ENCODE results near the gene FAM117A.
A peak's percentile ranks its signal among the peaks of the same experiment; 100 is the strongest.
"Not testable (repeated sequence)": the region's sequence is repeated elsewhere in the genome, so short reads cannot be mapped to it uniquely, and the experiment has no call there.

The FAM117A gene

GRCh38 chr17:49739641-49740271 is 24.2 kb downstream of the FAM117A start:
- FAIRE-seq: no peak

- no peak for FAIRE-seq
These were observed 25.3 kb downstream of the FAM117A start for GRCh38 chr17:49738456-49739163.

- no peak for FAIRE-seq
These were observed 29.1 kb downstream of the FAM117A start for GRCh38 chr17:49734515-49735490.

- FAIRE-seq: no peak
These were observed 32.5 kb downstream of the FAM117A start for GRCh38 chr17:49731435-49731831.

DNA sequence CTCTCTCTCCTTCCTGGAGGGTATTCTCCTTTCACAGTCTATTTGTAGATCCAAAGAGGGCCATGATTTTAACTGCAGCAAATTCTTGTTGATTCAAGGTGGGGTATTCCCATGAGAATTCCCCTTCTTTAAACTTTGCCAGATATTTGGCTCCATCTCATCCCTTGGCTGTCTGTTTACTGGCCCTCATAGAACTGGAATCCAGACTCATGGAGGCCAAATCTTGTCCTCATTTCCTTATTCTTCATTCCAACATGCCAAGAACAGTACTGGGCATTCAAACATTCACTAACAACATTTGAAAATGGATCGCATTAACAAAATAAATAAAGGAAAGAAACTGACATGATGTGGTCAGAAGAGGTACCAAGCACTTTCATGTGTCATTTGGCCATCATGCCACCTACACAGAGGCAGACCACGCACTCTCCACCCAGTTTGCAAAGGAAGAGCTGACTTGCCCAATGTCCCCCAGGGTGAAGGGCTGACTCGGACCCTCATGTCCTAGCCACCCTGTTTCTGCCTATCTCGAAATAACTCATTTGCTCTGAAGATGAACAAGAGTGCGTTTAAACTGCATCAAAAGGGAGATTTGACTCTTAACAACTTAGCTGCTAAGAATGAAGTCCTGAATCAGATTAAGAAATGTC is 33.0 kb downstream of the FAM117A start:
- FAIRE-seq: no peak

GRCh38 chr17:49730078-49730784 is 33.7 kb downstream of the FAM117A start:
- FAIRE-seq: peak; percentile 81

GRCh38 chr17:49729069-49729468 is 34.9 kb downstream of the FAM117A start:
- no peak for FAIRE-seq

DNA sequence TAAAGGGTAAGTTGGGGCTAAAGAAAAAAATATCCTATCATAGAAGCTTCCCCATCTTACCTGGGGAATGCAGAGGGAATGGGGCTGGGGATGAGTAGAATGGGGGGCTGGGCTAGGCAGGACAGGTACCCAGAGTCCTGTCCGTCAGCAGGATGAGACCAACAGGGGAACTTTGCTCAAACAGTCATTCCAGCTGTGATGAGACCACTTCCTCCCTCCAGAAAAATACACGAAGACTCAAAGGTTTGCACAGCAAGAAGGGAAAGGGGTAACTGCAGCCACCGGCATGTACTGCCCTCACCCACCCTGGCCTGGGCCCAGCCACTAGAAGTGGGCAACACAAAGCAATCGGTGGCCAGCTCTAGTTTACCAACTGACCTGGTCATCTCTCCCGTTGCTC is 35.5 kb downstream of the FAM117A start:
- no peak for FAIRE-seq

DNA sequence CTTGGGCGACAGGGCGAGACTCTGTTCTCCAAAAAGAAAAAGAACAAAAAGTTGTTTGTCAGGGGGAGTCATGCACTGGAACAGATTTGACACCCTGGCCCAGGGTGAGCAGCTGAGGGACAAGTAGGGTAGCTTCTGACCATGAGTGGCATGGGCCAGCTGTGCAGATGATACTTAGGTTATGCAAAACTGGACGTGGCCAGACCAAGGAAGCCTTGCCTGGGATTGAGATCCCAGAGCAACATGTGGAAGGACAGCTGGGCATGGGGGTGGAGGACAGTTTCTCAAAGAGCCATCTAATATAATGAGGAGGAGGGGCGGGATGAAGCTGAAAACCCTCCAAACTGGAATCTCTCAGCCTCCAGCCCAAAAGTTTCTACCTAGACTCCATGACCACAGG is 36.6 kb downstream of the FAM117A start:
- FAIRE-seq: no peak

DNA sequence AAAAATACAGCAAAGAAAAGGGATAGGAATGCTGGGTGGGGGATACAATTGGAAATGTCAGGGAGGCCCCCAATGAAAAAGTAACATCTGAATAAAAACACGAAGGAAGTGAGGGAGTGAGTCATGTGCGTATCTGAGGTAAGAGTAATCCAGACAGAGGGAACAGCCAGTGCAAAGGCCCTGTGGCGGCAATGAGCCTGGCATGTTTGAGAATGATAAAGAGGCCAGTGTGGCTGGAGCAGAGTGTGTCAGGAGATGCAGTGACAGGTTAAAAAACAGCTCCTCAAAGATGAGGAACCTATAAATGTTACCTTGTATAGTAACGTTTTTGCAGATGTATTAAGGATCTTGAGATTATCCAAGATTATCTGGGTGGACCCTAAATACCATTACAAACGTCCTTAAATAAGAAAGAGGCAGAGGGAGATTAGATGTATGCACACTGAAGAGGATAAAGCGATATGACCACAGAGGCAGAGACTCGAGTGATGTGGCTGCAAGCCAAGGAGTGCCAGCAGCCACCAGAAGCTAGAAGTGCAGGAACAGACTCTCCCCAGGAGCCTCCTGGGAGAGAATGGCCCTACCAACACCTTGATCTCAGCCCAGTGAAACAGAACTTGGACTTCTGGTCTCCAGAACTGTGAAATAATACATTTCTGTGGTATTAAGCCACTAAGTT is 38.3 kb downstream of the FAM117A start:
- no peak for FAIRE-seq

DNA sequence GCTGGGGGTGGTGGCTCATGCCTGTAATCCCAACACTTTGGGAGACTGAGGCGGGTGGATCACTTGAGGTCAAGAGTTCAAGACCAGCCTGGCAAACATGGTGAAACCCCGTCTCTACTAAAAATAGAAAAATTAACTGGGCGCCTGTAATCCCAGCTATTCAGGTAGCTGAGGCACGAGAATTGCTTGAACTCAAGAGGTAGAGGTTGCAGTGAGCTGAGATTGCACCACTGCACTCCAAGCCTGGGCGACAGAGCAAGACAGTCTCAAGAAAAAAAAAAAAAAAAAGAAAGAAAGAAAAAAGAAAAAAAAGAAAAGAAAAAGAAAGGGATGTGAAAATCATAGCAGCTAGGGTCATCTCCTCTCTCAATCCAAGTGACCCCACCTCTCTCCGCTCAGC is 39.4 kb downstream of the FAM117A start:
- FAIRE-seq: not testable (repeated sequence)

GRCh38 chr17:49723423-49723822 is 40.5 kb downstream of the FAM117A start:
- FAIRE-seq: peak; percentile 76

GRCh38 chr17:49722066-49722465 is 41.9 kb downstream of the FAM117A start:
- no peak for FAIRE-seq

- no peak for FAIRE-seq
These were observed 46.5 kb downstream of the FAM117A start for GRCh38 chr17:49717371-49717861.

DNA sequence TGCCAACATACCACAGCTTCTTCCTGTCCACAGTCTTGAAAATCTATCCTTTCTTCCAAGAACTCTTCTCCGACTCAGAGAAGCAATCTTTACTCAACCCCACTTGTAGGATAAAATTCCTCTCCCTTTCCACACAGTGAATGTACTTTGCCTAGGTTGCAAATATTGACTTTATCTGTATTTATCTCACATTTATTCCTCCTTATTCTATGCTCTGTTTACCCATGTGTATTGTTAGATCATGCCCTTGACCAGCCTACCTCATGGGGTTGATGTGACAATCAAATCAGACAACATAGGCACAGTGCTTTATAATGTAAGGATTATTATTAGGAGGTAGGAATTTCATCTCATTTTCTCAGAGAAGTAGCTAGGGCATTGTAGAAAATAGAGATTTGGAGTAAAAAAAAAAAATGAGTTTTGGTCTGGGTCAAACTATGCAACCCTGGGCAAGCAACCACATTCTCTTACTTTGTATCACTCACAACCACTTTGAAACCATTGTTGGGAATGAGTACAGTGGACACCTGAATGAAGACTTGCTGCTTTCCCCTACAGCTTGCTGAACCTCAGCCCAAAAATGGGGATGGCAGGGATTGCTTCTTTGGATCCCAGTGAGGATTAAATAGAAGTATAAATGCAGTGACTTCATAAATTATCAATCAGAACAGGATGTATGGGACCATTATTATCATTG is 47.1 kb downstream of the FAM117A start:
- no peak for FAIRE-seq

GRCh38 chr17:49715717-49716279 is 48.1 kb downstream of the FAM117A start:
- FAIRE-seq: no peak

DNA sequence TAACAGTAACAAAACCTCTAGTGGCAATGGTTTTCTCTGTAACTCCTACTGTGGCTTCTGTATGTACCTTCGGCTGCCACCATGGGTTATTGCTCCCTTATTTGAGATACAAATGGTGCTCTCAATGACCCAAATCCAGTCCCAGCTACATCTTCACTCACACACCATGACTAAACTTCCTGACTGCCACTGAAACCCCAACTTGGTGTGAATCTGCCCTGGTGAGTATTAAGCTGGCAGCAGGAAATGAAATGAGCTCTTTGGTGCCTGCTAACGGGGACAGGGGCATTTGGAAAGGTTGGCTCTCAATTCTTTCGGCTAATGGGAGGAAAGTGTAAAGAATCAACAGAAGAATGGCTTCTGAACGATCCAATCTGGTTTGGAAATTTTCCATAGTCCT is 48.7 kb downstream of the FAM117A start:
- no peak for FAIRE-seq

GRCh38 chr17:49708515-49709183 is 55.3 kb downstream of the FAM117A start:
- FAIRE-seq: no peak

- FAIRE-seq: peak; percentile 95
These were observed 56.1 kb downstream of the FAM117A start, which contains the start of gene SLC35B1 for GRCh38 chr17:49707608-49708514. SLC35B1 (minus strand) TSS chr17:49707964; CDS start chr17:49707833, 131 bp downstream.

All from endometrium (tissue), 2 donors.